HepG2 (cell line): ENCODE measurements around the gene ACAT2. TPM values are rescaled to one million over a fixed set of nuclear protein-coding genes. Genes with fewer than 3 reads are reported as not detected.

Experiments
- ATAC-seq: fragments of 200-7000 bp; cut with Tn5 transposase; 3 replicates; pipeline ENCODE4 v1.9.1; 2020; ENCODE audit warnings: mild to moderate bottlenecking, moderate library complexity
- BruUV-seq: library from RNA; stranded (reverse); fragments of 400-500 nt; replicated peaks from 2 replicates; lab custom pipeline; 2021; lab: Mats Ljungman, UMichigan
- CTCF ChIA-PET: fragments of 300-600 bp; formaldehyde crosslinking; extraction: SDS; loops from one replicate; lab custom pipeline; 2021; ENCODE audit warnings: low total read pairs, inconsistent platforms, low intra/inter-chr PET ratio; lab: Yijun Ruan, JAX
- POLR2A ChIA-PET: fragments of 350-600 bp; sonication (Branson Sonifier 250); formaldehyde crosslinking; loops from one replicate; lab custom pipeline; 2020; ENCODE audit warnings: antibody characterized with exemption, inconsistent platforms; lab: Yijun Ruan, JAX
- DNase-seq: peaks from one replicate; pipeline ENCODE4 v3.0.0-alpha.2; 2015; ENCODE audit warnings: low spot score
- FAIRE-seq: peaks from 3 replicates; lab custom pipeline; 2011; peaks lifted over from hg19 to GRCh38; lab: Jason Lieb, UNC
- H2AFZ ChIP-seq: one replicate; pipeline ENCODE4 v1.6.1; 2011; ENCODE audit warnings: low read length, inconsistent platforms
- H3K27ac ChIP-seq: fragments of 300-600 bp; 3 replicates; pipeline ENCODE4 v1.8.0; 2011; ENCODE audit warnings: mixed run types, mild to moderate bottlenecking, mixed read lengths, low read length, inconsistent platforms; ENCODE audit not compliant: insufficient read depth; ENCODE audit errors: extremely low read length
- H3K27me3 ChIP-seq, 2 experiments: fragments of 200-600 bp in 1 of 2; 2 replicates in 1 of 2; 3 replicates in 1 of 2; pipeline versions ENCODE4 v1.6.0 to v1.8.0; 2011; ENCODE audit warnings: low read length in 2 of 2, mild to moderate bottlenecking in 2 of 2, moderate library complexity in 2 of 2, inconsistent platforms in 1 of 2; ENCODE audit not compliant: insufficient read depth in 2 of 2, control insufficient read depth in 1 of 2
- H3K36me3 ChIP-seq, 2 experiments: fragments of 200-600 bp in 1 of 2; replicated peaks in 1 of 2; 2 replicates in 1 of 2; 3 replicates in 1 of 2; pipeline versions ENCODE4 v1.5.1 to v1.8.0; 2011; ENCODE audit warnings: low read length in 2 of 2, inconsistent platforms in 1 of 2; ENCODE audit not compliant: insufficient read depth in 2 of 2, control insufficient read depth in 1 of 2
- H3K4me1 ChIP-seq: 2 replicates; pipeline ENCODE4 v1.5.1; 2012; ENCODE audit warnings: low read length, inconsistent platforms; ENCODE audit not compliant: insufficient read depth
- H3K4me2 ChIP-seq: 2 replicates; pipeline ENCODE4 v1.6.0; 2011; ENCODE audit warnings: low read depth, low read length, inconsistent platforms
- H3K4me3 ChIP-seq, 3 experiments: fragments of 200-600 bp in 1 of 3; sonication (generic), shearing (Covaris generic) in 1 of 3; replicated peaks in 1 of 3; 2 replicates each; pipeline ENCODE4 v1.5.1; 2011 to 2016; ENCODE audit warnings: low read length in 3 of 3, inconsistent platforms in 2 of 3, low read depth in 2 of 3, mild to moderate bottlenecking in 2 of 3, control low read depth in 1 of 3, mixed read lengths in 1 of 3; ENCODE audit not compliant: insufficient read depth in 1 of 3
- H3K79me2 ChIP-seq: one replicate; pipeline ENCODE4 v1.6.1; 2011; ENCODE audit warnings: low read length, inconsistent platforms; ENCODE audit not compliant: insufficient read depth
- H3K9ac ChIP-seq: 2 replicates; pipeline ENCODE4 v1.6.0; 2011; ENCODE audit warnings: mild to moderate bottlenecking, low read depth, low read length, inconsistent platforms; ENCODE audit not compliant: insufficient read depth
- H3K9me3 ChIP-seq: 2 replicates; pipeline ENCODE4 v1.5.1; 2012; ENCODE audit warnings: mild to moderate bottlenecking, low read length
- H4K20me1 ChIP-seq: 2 replicates; pipeline ENCODE4 v1.6.0; 2011; ENCODE audit warnings: inconsistent platforms, mild to moderate bottlenecking, low read length, moderate library complexity; ENCODE audit not compliant: insufficient read depth
- ARNTL ChIP-seq: sonication (generic); formaldehyde crosslinking; IDR thresholded peaks from 2 replicates; pipeline ENCODE4 v1.4.0; 2020; ENCODE audit warnings: mild to moderate bottlenecking, missing genetic modification reagents
- CERS6 ChIP-seq: sonication (generic); formaldehyde crosslinking; IDR thresholded peaks from 2 replicates; pipeline ENCODE4 v1.5.0; 2020; ENCODE audit warnings: missing genetic modification reagents
- FOXC1 ChIP-seq: sonication (generic); formaldehyde crosslinking; IDR thresholded peaks from 2 replicates; pipeline ENCODE4 v1.8.0; 2022; ENCODE audit warnings: mild to moderate bottlenecking, missing genetic modification reagents, borderline replicate concordance
- KDM5B ChIP-seq: sonication (generic); formaldehyde crosslinking; IDR thresholded peaks from 2 replicates; pipeline ENCODE4 v1.4.0; 2020; ENCODE audit warnings: missing genetic modification reagents, mild to moderate bottlenecking, borderline replicate concordance
- MAZ ChIP-seq, 2 experiments: sonication (generic) in 1 of 2; formaldehyde crosslinking in 1 of 2; IDR thresholded peaks; 2 replicates each; pipeline versions ENCODE4 v1.5.0 to v1.6.1; 2012 to 2020; ENCODE audit warnings: low read depth in 2 of 2, mild to moderate bottlenecking in 2 of 2, borderline replicate concordance in 1 of 2, improper control_type of control experiment in 1 of 2, low read length in 1 of 2, missing genetic modification reagents in 1 of 2, moderate library complexity in 1 of 2
- MNT ChIP-seq: fragments of 450-650 bp; IDR thresholded peaks from 2 replicates; pipeline ENCODE4 v1.6.1; 2016
- MXI1 ChIP-seq: IDR thresholded peaks from 3 replicates; pipeline ENCODE4 v1.6.1; 2012; ENCODE audit warnings: low read depth, low read length, inconsistent platforms, borderline replicate concordance
- NFIB ChIP-seq: sonication (generic); formaldehyde crosslinking; IDR thresholded peaks from 2 replicates; pipeline ENCODE4 v1.9.0; 2021; ENCODE audit warnings: missing genetic modification reagents, mild to moderate bottlenecking, borderline replicate concordance
- UBTF ChIP-seq: sonication (generic); formaldehyde crosslinking; IDR thresholded peaks from 2 replicates; pipeline ENCODE4 v1.4.0; 2020; ENCODE audit warnings: mild to moderate bottlenecking, missing genetic modification reagents
- ZBTB46 ChIP-seq: sonication (generic); formaldehyde crosslinking; IDR thresholded peaks from 2 replicates; pipeline ENCODE4 v1.4.0; 2020; ENCODE audit warnings: mild to moderate bottlenecking, missing genetic modification reagents, borderline replicate concordance
- ZC3H4 ChIP-seq: sonication (generic); formaldehyde crosslinking; IDR thresholded peaks from 2 replicates; pipeline ENCODE4 v1.4.0; 2020; ENCODE audit warnings: missing genetic modification reagents, borderline replicate concordance
- ZNF343 ChIP-seq: sonication (generic); formaldehyde crosslinking; IDR thresholded peaks from 2 replicates; pipeline ENCODE4 v1.4.0; 2020; ENCODE audit warnings: mild to moderate bottlenecking, missing genetic modification reagents
- ZNF431 ChIP-seq: sonication (generic); formaldehyde crosslinking; IDR thresholded peaks from 2 replicates; pipeline ENCODE4 v1.9.0; 2022; ENCODE audit warnings: missing genetic modification reagents, low read depth, mild to moderate bottlenecking, borderline replicate concordance
- ZNF737 ChIP-seq: sonication (generic); formaldehyde crosslinking; IDR thresholded peaks from 2 replicates; pipeline ENCODE4 v1.5.0; 2020; ENCODE audit warnings: missing genetic modification reagents, mild to moderate bottlenecking, borderline replicate concordance
- ZNF782 ChIP-seq: sonication (generic); formaldehyde crosslinking; IDR thresholded peaks from 2 replicates; pipeline ENCODE4 v1.4.0; 2020; ENCODE audit warnings: missing genetic modification reagents, mild to moderate bottlenecking, borderline replicate concordance
- WGBS: methylation state at CpG from one replicate; pipeline ENCODE4 v1.1.6; 2017; ENCODE audit warnings: low lambda C conversion rate; 5-methylcytosine and 5-hydroxymethylcytosine counted together
- in situ Hi-C: cut with HindIII; loops from 2 replicates; pipeline ENCODE4 v1.10.0; 2017; ENCODE audit warnings: low pct_unique_long_range_greater_than_20kb; ENCODE audit not compliant: extremely low pct_ligation_motif_present
- intact Hi-C: fragments of 100-400 bp; cut with micrococcal nuclease; formaldehyde crosslinking; loops from one replicate; pipeline ENCODE4 v1.10.0; 2022; ENCODE audit not compliant: unreplicated experiment
- polyA plus RNA-seq, 8 experiments: library from polyadenylated mRNA; depleted of rRNA in 3 of 8; stranded (reverse) in 7 of 8; unstranded in 1 of 8; fragments of >200 nt; fragmentation: Illumina TruSeq in 4 of 8; extraction: Trizol in 4 of 8; gene quantifications; 2 replicates each; pipeline versions ENCODE4 v1.2.1 to v1.2.3, GENCODE V29; 2011 to 2016; ENCODE audit warnings: low read depth in 4 of 8, missing spikeins in 1 of 8, mixed read lengths in 1 of 8; ENCODE audit not compliant: insufficient read depth in 1 of 8
- total RNA-seq, 5 experiments: library from RNA; depleted of rRNA; stranded (reverse); fragments of >200 nt; fragmentation: Illumina TruSeq; extraction: Trizol; gene quantifications; 2 replicates each; pipeline ENCODE4 v1.2.3, GENCODE V29; 2016; ENCODE audit warnings: low read depth in 1 of 5

The ACAT2 gene
- total and polyA plus RNA-seq, 2 of the 13 experiments (the other 11 are each of a cell fraction or from before 2014, with no cell fraction given) = 121 to 534 TPM

GRCh38 chr6:159788753-159789376 is 27.0 kb downstream of the ACAT2 start:
- 1% methylated on average over 34 of the region's 60 CpGs for WGBS
- Histone ChIP-seq H4K20me1 (peaks cover 21% of the 10 kb centered on the region), H2AFZ (no peak overlapping the region), H3K79me2 (peaks cover 86% of the 10 kb centered on the region), H3K4me1 (peaks cover 68% of the 10 kb centered on the region), H3K9me3 (no peaks in the 10 kb centered on the region), H3K27ac (peak overlapping the region; percentile 91), H3K36me3 (peaks cover 3 to 38% of the 10 kb centered on the region in 2 experiments; a peak in 4 of 5 replicates), H3K4me2 (peak overlapping the region; percentile 99), H3K9ac (peak overlapping the region; percentile 92), H3K4me3 (peak overlapping the region; percentile 85 to 94 (median 91)), H3K27me3 (no peaks in the 10 kb centered on the region; a peak in 1 of 5 replicates)
- ATAC-seq (peak; percentile 41), FAIRE-seq (no peak), DNase-seq (peak; percentile 47)
- in situ Hi-C loops = loop anchor here (5.0 kb wide), 1 partner anchor 62 kb away; the partner anchor contains the start of gene WTAP
- CTCF ChIA-PET = no interaction called here
- POLR2A ChIA-PET = interaction anchor here (1.2 to 7.1 kb wide), 15 partner anchors 10 to 606 kb away, joined by 3 to 165 read pairs (median 8); partner anchors contain the start of genes ACAT2, PNLDC1, SOD2 and WTAP
- TSS peak; percentile 54 for BruUV-seq
- intact Hi-C loops = loop anchor here (1.0 to 2.0 kb wide), 2 partner anchors 27 to 62 kb away; partner anchors contain the start of genes ACAT2 and WTAP
- TF ChIP-seq NFIB (CRISPR knock-in tag) (0 out of 2 replicates have a peak, but pooled peaks have one; percentile 71), CERS6 (CRISPR knock-in tag) (no peak), KDM5B (no peak; the same call in 1 of the 2 replicates), ZNF431 (peak; percentile 31; the same call in 1 of the 2 replicates), ZNF343 (CRISPR knock-in tag) (peak; percentile 27; the same call in 1 of the 2 replicates), FOXC1 (CRISPR knock-in tag) (no peak), MAZ (IDR thresholded peaks at IDR 0.05; ENCODE audit: borderline replicate concordance, low read depth, low read length) (no peak), MAZ (CRISPR knock-in tag; IDR thresholded peaks at IDR 0.05; ENCODE audit: low read depth) (no peak), UBTF (peak; percentile 47; the same call in 1 of the 2 replicates), ZNF782 (peak; percentile 62; the same call in 1 of the 2 replicates), ZBTB46 (CRISPR knock-in tag) (peak; percentile 88; the same call in 1 of the 2 replicates), MNT (0 out of 2 replicates have a peak, but pooled peaks have one; percentile 10), ZNF737 (peak; percentile 95; the same call in 1 of the 2 replicates), ARNTL (CRISPR knock-in tag) (peak; percentile 3; the same call in 1 of the 2 replicates), ZC3H4 (CRISPR knock-in tag) (no peak), MXI1 (peak; percentile 47; the same call in 1 of the 3 replicates)
